Progenitor cell of endocrine pancreas (in vitro differentiated cells): ENCODE measurements around the gene IFT27. TPM values are rescaled to one million over a fixed set of nuclear protein-coding genes. Genes with fewer than 3 reads are reported as not detected.

Experiments
- DNase-seq: peaks from one replicate; pipeline ENCODE4 v3.0.0; 2021; ENCODE audit warnings: low spot score; ENCODE audit not compliant: unreplicated experiment
- H3K27ac Mint-ChIP-seq: 2 replicates; pipeline ENCODE4 v1.8.0; 2021; ENCODE audit warnings: mild to moderate bottlenecking, moderate library complexity, mixed read lengths
- H3K27me3 Mint-ChIP-seq: 2 replicates; pipeline ENCODE4 v1.8.0; 2021; ENCODE audit warnings: mixed read lengths
- H3K36me3 Mint-ChIP-seq: 2 replicates; pipeline ENCODE4 v1.8.0; 2022; ENCODE audit warnings: mixed read lengths; ENCODE audit not compliant: insufficient read depth
- H3K4me1 Mint-ChIP-seq: 2 replicates; pipeline ENCODE4 v1.8.0; 2021; ENCODE audit warnings: low read depth, mixed read lengths
- H3K4me3 Mint-ChIP-seq: 2 replicates; pipeline ENCODE4 v1.8.0; 2021; ENCODE audit warnings: low read depth, mild to moderate bottlenecking, moderate library complexity, mixed read lengths
- H3K9me3 Mint-ChIP-seq: 2 replicates; pipeline ENCODE4 v1.8.0; 2021; ENCODE audit warnings: low read depth, mixed read lengths
- CTCF ChIP-seq: fragments of 200-600 bp; sonication (generic); IDR thresholded peaks from one replicate; pipeline ENCODE4 v1.5.0; 2021; ENCODE audit warnings: antibody characterized with exemption, mild to moderate bottlenecking; ENCODE audit not compliant: unreplicated experiment
- total RNA-seq: library from RNA; stranded (reverse); gene quantifications from 2 replicates; pipeline ENCODE4 v1.2.1, GENCODE V29; 2021

The IFT27 gene
- total RNA-seq, 1 donor from 2014 or later: 52.3 TPM

- TF ChIP-seq CTCF: no peak
- Mint-ChIP-seq H3K27me3 (peaks cover 13% of the 10 kb centered on the region), H3K4me1 (no peaks in the 10 kb centered on the region), H3K36me3 (no peaks in the 10 kb centered on the region), H3K4me3 (no peak overlapping the region), H3K9me3 (no peaks in the 10 kb centered on the region), H3K27ac (no peak overlapping the region)
- DNase-seq: no peak
Measured at GRCh38 chr22:36746375-36746970, 29.4 kb downstream of the IFT27 start.

- no peaks in the 10 kb centered on the region for H3K36me3 Mint-ChIP-seq
- no peak overlapping the region for H3K27ac Mint-ChIP-seq
- H3K4me1 Mint-ChIP-seq: no peaks in the 10 kb centered on the region
- no peak for DNase-seq
- H3K4me3 Mint-ChIP-seq: no peak overlapping the region
- TF ChIP-seq CTCF: no peak
- peaks cover 19% of the 10 kb centered on the region for H3K27me3 Mint-ChIP-seq
- no peaks in the 10 kb centered on the region for H3K9me3 Mint-ChIP-seq
Measured at GRCh38 chr22:36745301-36745995, 30.5 kb downstream of the IFT27 start.

GRCh38 chr22:36744791-36745190, 31.1 kb downstream of the IFT27 start:
- no peak for DNase-seq
- Mint-ChIP-seq H3K36me3 (no peaks in the 10 kb centered on the region), H3K27me3 (peaks cover 22% of the 10 kb centered on the region), H3K9me3 (no peaks in the 10 kb centered on the region), H3K4me3 (no peak overlapping the region), H3K4me1 (no peaks in the 10 kb centered on the region), H3K27ac (no peak overlapping the region)
- TF ChIP-seq CTCF: no peak

GRCh38 chr22:36744413-36744765, 31.5 kb downstream of the IFT27 start:
- Mint-ChIP-seq H3K36me3 (no peaks in the 10 kb centered on the region), H3K4me3 (no peak overlapping the region), H3K27me3 (peaks cover 25% of the 10 kb centered on the region), H3K27ac (no peak overlapping the region), H3K9me3 (no peaks in the 10 kb centered on the region), H3K4me1 (no peaks in the 10 kb centered on the region)
- no peak for TF ChIP-seq CTCF
- DNase-seq: no peak

GRCh38 chr22:36743591-36744412, 32.1 kb downstream of the IFT27 start:
- no peaks in the 10 kb centered on the region for H3K36me3 Mint-ChIP-seq
- no peaks in the 10 kb centered on the region for H3K4me1 Mint-ChIP-seq
- no peaks in the 10 kb centered on the region for H3K9me3 Mint-ChIP-seq
- no peak overlapping the region for H3K27ac Mint-ChIP-seq
- TF ChIP-seq CTCF: no peak
- no peak for DNase-seq
- H3K4me3 Mint-ChIP-seq: no peak overlapping the region
- H3K27me3 Mint-ChIP-seq: peaks cover 31% of the 10 kb centered on the region
